GM23248 (cell line): Measurements from ENCODE around the gene TDRD5. TPM values are rescaled to one million over a fixed set of nuclear protein-coding genes. Genes with fewer than 3 reads are reported as not detected.

ENCODE experiments used
- DNase-seq: peaks from one replicate; pipeline ENCODE4 v3.0.0-alpha.2; 2015
- H2AFZ ChIP-seq: fragments of 200-600 bp; sonication (generic); 2 replicates; pipeline ENCODE4 v1.6.1; 2016; ENCODE audit warnings: antibody characterized with exemption
- H3F3A ChIP-seq: fragments of 200-600 bp; sonication (generic); 2 replicates; pipeline ENCODE4 v1.6.1; 2016; ENCODE audit warnings: mild to moderate bottlenecking, antibody characterized with exemption, mixed run types; ENCODE audit not compliant: insufficient read depth
- H3K27ac ChIP-seq: fragments of 200-600 bp; sonication (generic); 2 replicates; pipeline ENCODE4 v1.5.1; 2016; ENCODE audit warnings: mild to moderate bottlenecking
- H3K27me3 ChIP-seq: fragments of 200-600 bp; sonication (generic); replicated peaks from 2 replicates; pipeline ENCODE4 v1.6.1; 2016; ENCODE audit warnings: mild to moderate bottlenecking; ENCODE audit not compliant: insufficient read depth
- H3K36me3 ChIP-seq: fragments of 200-600 bp; sonication (generic); 2 replicates; pipeline ENCODE4 v1.6.1; 2016; ENCODE audit warnings: low read depth, mild to moderate bottlenecking
- H3K4me1 ChIP-seq: fragments of 200-600 bp; sonication (generic); 2 replicates; pipeline ENCODE4 v1.6.1; 2016; ENCODE audit warnings: mild to moderate bottlenecking; ENCODE audit not compliant: insufficient read depth
- H3K4me2 ChIP-seq: fragments of 200-600 bp; sonication (generic); one replicate; pipeline ENCODE4 v1.6.1; 2016; ENCODE audit warnings: mild to moderate bottlenecking; ENCODE audit not compliant: unreplicated experiment
- H3K4me3 ChIP-seq: fragments of 200-600 bp; sonication (generic); 2 replicates; pipeline ENCODE4 v1.5.1; 2016; ENCODE audit warnings: mild to moderate bottlenecking
- H3K79me2 ChIP-seq: fragments of 200-600 bp; sonication (generic); 2 replicates; pipeline ENCODE4 v1.6.1; 2016; ENCODE audit warnings: mild to moderate bottlenecking; ENCODE audit not compliant: insufficient read depth
- H3K9ac ChIP-seq: fragments of 200-600 bp; sonication (generic); 2 replicates; pipeline ENCODE4 v1.6.1; 2016; ENCODE audit warnings: mild to moderate bottlenecking
- H3K9me2 ChIP-seq: fragments of 200-600 bp; sonication (generic); 2 replicates; pipeline ENCODE4 v1.6.1; 2016; ENCODE audit warnings: mixed run types, mild to moderate bottlenecking, moderate library complexity; ENCODE audit not compliant: insufficient read depth
- H3K9me3 ChIP-seq: fragments of 200-600 bp; sonication (generic); one replicate; pipeline ENCODE4 v1.6.1; 2017; ENCODE audit warnings: low read depth
- H4K20me1 ChIP-seq: fragments of 200-600 bp; sonication (generic); 2 replicates; pipeline ENCODE4 v1.6.0; 2016; ENCODE audit not compliant: insufficient read depth
- EZH2 ChIP-seq: fragments of 200-600 bp; sonication (generic); IDR thresholded peaks from 2 replicates; pipeline ENCODE4 v1.6.1; 2018; ENCODE audit warnings: antibody characterized with exemption, mild to moderate bottlenecking; ENCODE audit not compliant: insufficient read depth, poor library complexity, severe bottlenecking
- EZH2phosphoT487 ChIP-seq: fragments of 200-600 bp; sonication (generic); IDR thresholded peaks from 2 replicates; pipeline ENCODE4 v1.6.1; 2018; ENCODE audit warnings: antibody characterized with exemption, moderate library complexity, mild to moderate bottlenecking, low read depth; ENCODE audit not compliant: insufficient read depth
- WGBS, 2 experiments: methylation state at CpG; one replicate each; pipeline ENCODE4 v1.1.6; 2015 to 2017; ENCODE audit warnings: low lambda C conversion rate in 2 of 2, low coverage in 1 of 2; ENCODE audit errors: missing lambda C conversion rate in 2 of 2; 5-methylcytosine and 5-hydroxymethylcytosine counted together
- in situ Hi-C: fragments of 300-500 bp; cut with MboI; formaldehyde crosslinking; loops from 2 replicates; pipeline ENCODE4 v1.15.0; 2020
- polyA plus RNA-seq: library from polyadenylated mRNA; unstranded; fragments of >200 nt; fragmentation: Nextera tagmentation; extraction: Ambion mirVana; gene quantifications from 2 replicates; pipeline ENCODE4 v1.2.1, GENCODE V29; 2016
- total RNA-seq: library from RNA; depleted of rRNA; stranded (reverse); fragments of >200 nt; shearing (Covaris generic); gene quantifications from 2 replicates; pipeline ENCODE4 v1.2.3, GENCODE V29; 2014

TDRD5 gene
- total and polyA plus RNA-seq, 2 experiments from 2014 or later: not detected

GRCh38 chr1:179575497-179576314, 15.9 kb upstream of the TDRD5 start, which contains the start of gene NPHS2:
Gene NPHS2, minus strand, starts transcription at chr1:179575948. Its CDS starts 84 bp downstream, at chr1:179575864.
- Histone ChIP-seq H3K9me3 (no peaks in the 10 kb centered on the region), H3K4me1 (no peaks in the 10 kb centered on the region), H3K27ac (no peak within 1 kb of the TSS), H3K9me2 (no peaks in the 10 kb centered on the region), H3K79me2 (no peaks in the 10 kb centered on the region), H3K4me2 (no peak within 1 kb of the TSS), H3K27me3 (peaks cover 37% of the 10 kb centered on the region), H3K36me3 (no peaks in the 10 kb centered on the region), H3K4me3 (no peak within 1 kb of the TSS), H3K9ac (no peak within 1 kb of the TSS), H2AFZ (no peak within 1 kb of the TSS), H3F3A (no peaks in the 10 kb centered on the region), H4K20me1 (no peaks in the 10 kb centered on the region)
- TF ChIP-seq EZH2phosphoT487 (no peak), EZH2 (peak; percentile 22)
- no peak for DNase-seq
- WGBS, 2 experiments: 4 to 6% methylated on average over 36 to 69 of the region's 77 CpGs
- in situ Hi-C loops: no loop called here

DNA sequence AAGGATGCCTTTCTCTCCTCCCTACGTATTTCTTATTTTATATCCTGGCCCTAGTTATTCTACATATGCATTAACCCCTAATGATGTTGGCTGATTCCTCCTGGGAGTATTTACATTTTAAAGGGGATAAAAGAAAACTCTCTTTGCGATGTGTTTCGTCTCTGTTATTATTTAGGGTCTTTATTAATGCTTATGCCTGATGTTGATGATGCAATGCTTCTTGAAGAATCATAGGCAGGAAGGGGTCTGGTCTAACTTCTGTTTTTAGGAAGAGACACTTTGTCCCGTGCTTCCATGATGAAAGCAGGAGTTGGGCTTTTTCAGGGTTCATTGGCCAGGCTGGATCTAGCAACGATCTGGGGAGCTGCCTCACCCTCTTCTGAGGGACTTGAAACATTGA, 15.1 kb upstream of the TDRD5 start:
- Histone ChIP-seq H2AFZ (no peak overlapping the region), H3K9me3 (no peaks in the 10 kb centered on the region), H3K27ac (no peak overlapping the region), H3K36me3 (no peaks in the 10 kb centered on the region), H4K20me1 (no peaks in the 10 kb centered on the region), H3F3A (no peaks in the 10 kb centered on the region), H3K4me1 (no peaks in the 10 kb centered on the region), H3K79me2 (no peaks in the 10 kb centered on the region), H3K27me3 (peaks cover 37% of the 10 kb centered on the region), H3K9ac (no peak overlapping the region), H3K4me3 (no peak overlapping the region), H3K4me2 (no peak overlapping the region), H3K9me2 (no peaks in the 10 kb centered on the region)
- WGBS, 2 experiments: 16 to 17% methylated on average over 5 of the region's 5 CpGs
- in situ Hi-C loops: no loop called here
- no peak for TF ChIP-seq EZH2
- TF ChIP-seq EZH2phosphoT487: no peak
- DNase-seq: no peak

- no peaks in the 10 kb centered on the region for H3K9me3 ChIP-seq
- no peak overlapping the region for H3K4me3 ChIP-seq
- H3F3A ChIP-seq: no peaks in the 10 kb centered on the region
- H3K79me2 ChIP-seq: no peaks in the 10 kb centered on the region
- 42 to 49% methylated on average over 5 of the region's 5 CpGs for WGBS, 2 experiments
- no peaks in the 10 kb centered on the region for H3K4me1 ChIP-seq
- no peaks in the 10 kb centered on the region for H3K36me3 ChIP-seq
- no peak overlapping the region for H3K27ac ChIP-seq
- H3K9ac ChIP-seq: no peak overlapping the region
- no peak for TF ChIP-seq EZH2phosphoT487
- no peak for TF ChIP-seq EZH2
- in situ Hi-C loops: no loop called here
- H3K9me2 ChIP-seq: no peaks in the 10 kb centered on the region
- H3K27me3 ChIP-seq: peaks cover 22% of the 10 kb centered on the region; the same call in 1 of the 2 replicates
- H3K4me2 ChIP-seq: no peak overlapping the region
- H4K20me1 ChIP-seq: no peaks in the 10 kb centered on the region
- no peak overlapping the region for H2AFZ ChIP-seq
- DNase-seq: no peak
These were observed 7.8 kb upstream of the TDRD5 start for GRCh38 chr1:179583771-179584320.

DNA sequence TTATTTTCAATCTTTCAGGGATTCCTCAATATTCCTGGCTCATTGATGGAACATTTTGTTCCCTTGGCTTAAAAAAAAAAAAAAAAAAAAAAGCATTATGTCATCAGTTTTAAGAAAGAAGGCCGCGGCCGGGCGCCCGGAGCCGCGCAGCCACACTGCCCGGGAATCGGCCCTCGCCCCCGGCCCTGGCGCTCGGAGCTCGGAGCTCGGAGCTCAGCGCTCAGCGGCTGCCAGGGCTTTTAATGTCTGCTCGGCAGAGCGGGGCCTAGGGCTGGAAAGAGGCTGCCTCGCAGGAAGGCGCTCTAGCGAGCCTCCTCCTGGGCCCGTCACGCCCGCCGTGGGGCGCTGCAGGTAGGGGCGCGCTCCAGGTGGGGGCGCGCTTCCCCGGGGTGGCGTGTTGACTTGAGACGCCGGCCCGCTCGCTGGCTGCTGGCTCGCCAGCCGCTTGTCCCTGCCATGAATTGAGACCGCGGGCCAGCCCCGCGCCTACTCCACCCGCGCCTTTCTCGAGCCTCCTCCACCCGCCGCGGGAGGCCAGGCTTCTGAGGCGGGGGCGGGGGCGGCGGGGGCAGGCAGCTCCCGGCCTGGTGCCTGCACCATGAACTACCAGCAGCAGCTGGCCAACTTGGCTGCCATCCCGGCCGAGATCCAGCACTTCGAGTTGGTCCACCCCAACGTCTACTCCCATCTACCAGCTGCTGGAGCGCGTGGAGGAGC, 5.4 kb upstream of the TDRD5 start:
- H3F3A ChIP-seq: no peaks in the 10 kb centered on the region
- H3K27ac ChIP-seq: no peak overlapping the region
- WGBS, 2 experiments: 4 to 6% methylated on average over 42 to 44 of the region's 60 CpGs
- no peaks in the 10 kb centered on the region for H3K9me2 ChIP-seq
- H3K9ac ChIP-seq: no peak overlapping the region
- H3K36me3 ChIP-seq: no peaks in the 10 kb centered on the region
- no peaks in the 10 kb centered on the region for H3K9me3 ChIP-seq
- peak overlapping the region; percentile 46 for H3K4me3 ChIP-seq
- H3K4me1 ChIP-seq: no peaks in the 10 kb centered on the region
- H3K79me2 ChIP-seq: no peaks in the 10 kb centered on the region
- no peaks in the 10 kb centered on the region for H4K20me1 ChIP-seq
- peak overlapping the region; percentile 51 for H3K4me2 ChIP-seq
- TF ChIP-seq EZH2phosphoT487 (no peak), EZH2 (no peak)
- DNase-seq: peak; percentile 46
- in situ Hi-C loops: no loop called here
- peaks cover 28% of the 10 kb centered on the region for H3K27me3 ChIP-seq
- no peak overlapping the region for H2AFZ ChIP-seq
